Lower leg skin (tissue), 3 donors: ENCODE results near the gene POC1A.

ENCODE experiments used
- POLR2A ChIP-seq, 2 donors: fragments of 450-650 bp; IDR thresholded peaks; one replicate each; pipeline ENCODE4 v1.6.1; 2016 to 2017; ENCODE audit warnings: antibody characterized with exemption in 2 of 2, mild to moderate bottlenecking in 1 of 2, moderate library complexity in 1 of 2
- TF ChIP-seq, protein P1 (sequence below), 3 donors: fragments of 450-650 bp; IDR thresholded peaks; one replicate each; pipeline ENCODE4 v1.5.1; 2016; ENCODE audit warnings: antibody characterized with exemption in 3 of 3, mild to moderate bottlenecking in 3 of 3, moderate library complexity in 2 of 3

GRCh38 chr3:52176951-52177700 is 22.9 kb upstream of the POC1A start:
- TF ChIP-seq, protein P1, sequence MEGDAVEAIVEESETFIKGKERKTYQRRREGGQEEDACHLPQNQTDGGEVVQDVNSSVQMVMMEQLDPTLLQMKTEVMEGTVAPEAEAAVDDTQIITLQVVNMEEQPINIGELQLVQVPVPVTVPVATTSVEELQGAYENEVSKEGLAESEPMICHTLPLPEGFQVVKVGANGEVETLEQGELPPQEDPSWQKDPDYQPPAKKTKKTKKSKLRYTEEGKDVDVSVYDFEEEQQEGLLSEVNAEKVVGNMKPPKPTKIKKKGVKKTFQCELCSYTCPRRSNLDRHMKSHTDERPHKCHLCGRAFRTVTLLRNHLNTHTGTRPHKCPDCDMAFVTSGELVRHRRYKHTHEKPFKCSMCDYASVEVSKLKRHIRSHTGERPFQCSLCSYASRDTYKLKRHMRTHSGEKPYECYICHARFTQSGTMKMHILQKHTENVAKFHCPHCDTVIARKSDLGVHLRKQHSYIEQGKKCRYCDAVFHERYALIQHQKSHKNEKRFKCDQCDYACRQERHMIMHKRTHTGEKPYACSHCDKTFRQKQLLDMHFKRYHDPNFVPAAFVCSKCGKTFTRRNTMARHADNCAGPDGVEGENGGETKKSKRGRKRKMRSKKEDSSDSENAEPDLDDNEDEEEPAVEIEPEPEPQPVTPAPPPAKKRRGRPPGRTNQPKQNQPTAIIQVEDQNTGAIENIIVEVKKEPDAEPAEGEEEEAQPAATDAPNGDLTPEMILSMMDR (IDR thresholded peaks at IDR 0.05): no peak
- TF ChIP-seq POLR2A (IDR thresholded peaks at IDR 0.05): no peak
